ENCODE measurements around the gene ZNF263. TPM values are rescaled to one million over a fixed set of nuclear protein-coding genes. Genes with fewer than 3 reads are reported as not detected.
A peak's percentile ranks its signal among the peaks of the same experiment; 100 is the strongest.

ZNF263 gene
- total RNA-seq, 2 experiments from 2014 or later, result 27.6 to 65.9 TPM

DNA sequence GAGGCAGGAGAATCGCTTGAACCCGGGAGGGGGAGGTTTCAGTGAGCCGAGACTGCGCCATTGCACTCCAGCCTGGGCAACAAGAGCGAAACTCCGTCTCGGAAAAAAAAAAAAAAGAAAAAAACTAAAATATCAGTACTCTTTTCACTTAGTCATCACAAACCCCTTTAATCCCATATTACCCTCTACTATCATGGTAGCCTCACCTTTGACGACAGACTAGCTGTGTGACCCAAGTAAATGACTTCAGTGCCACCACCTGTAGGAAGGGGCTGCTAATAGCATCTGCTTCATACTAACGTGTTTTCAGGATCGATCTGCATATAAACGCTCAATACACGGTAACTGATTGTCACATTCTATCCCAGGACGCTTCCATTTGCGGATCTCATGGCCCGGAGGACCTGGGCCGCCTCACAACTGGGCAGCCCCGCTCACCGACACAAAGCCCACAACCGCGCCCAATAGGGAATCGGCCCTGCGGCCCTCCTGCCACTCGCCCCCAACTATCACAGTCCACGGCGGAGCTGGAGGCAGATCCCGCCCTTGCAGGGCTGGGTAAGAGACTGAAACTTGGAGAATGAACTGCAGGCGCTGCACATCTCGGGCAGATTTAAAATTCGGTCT, 1.1 kb upstream of the ZNF263 start:
- peak overlapping the region; percentile 98 for H3K4me2 ChIP-seq (ENCODE audit: low read length)
- intact Hi-C loops (cut with micrococcal nuclease; ENCODE audit: unreplicated experiment), result loop anchor here (1.0 to 5.0 kb wide), 4 partner anchors 17 to 175 kb away; no protein-coding TSS in a partner anchor
- H3K79me2 ChIP-seq (ENCODE audit: insufficient read depth, low read depth, low read length), result peaks cover 39% of the 10 kb centered on the region
- peaks cover 29% of the 10 kb centered on the region for H3K4me1 ChIP-seq (ENCODE audit: insufficient read depth, low read length, poor library complexity, severe bottlenecking)
- H3K36me3 ChIP-seq (ENCODE audit: insufficient read depth, low read length), result peaks cover 24% of the 10 kb centered on the region
- ChIA-PET POLR2A (interaction anchor here (0.6 to 2.0 kb wide), 3 partner anchors 38 to 206 kb away, joined by 3 to 5 read pairs (median 3); partner anchors contain the start of gene ZNF174), CTCF (ENCODE audit: unreplicated experiment) (no interaction called here)
- peak overlapping the region; percentile 85 for H2AFZ ChIP-seq (ENCODE audit: low read length)
- no peak for TF ChIP-seq EZH2phosphoT487 (IDR thresholded peaks at IDR 0.05; ENCODE audit: borderline replicate concordance, low read depth, low read length)
- TF ChIP-seq, protein P1, sequence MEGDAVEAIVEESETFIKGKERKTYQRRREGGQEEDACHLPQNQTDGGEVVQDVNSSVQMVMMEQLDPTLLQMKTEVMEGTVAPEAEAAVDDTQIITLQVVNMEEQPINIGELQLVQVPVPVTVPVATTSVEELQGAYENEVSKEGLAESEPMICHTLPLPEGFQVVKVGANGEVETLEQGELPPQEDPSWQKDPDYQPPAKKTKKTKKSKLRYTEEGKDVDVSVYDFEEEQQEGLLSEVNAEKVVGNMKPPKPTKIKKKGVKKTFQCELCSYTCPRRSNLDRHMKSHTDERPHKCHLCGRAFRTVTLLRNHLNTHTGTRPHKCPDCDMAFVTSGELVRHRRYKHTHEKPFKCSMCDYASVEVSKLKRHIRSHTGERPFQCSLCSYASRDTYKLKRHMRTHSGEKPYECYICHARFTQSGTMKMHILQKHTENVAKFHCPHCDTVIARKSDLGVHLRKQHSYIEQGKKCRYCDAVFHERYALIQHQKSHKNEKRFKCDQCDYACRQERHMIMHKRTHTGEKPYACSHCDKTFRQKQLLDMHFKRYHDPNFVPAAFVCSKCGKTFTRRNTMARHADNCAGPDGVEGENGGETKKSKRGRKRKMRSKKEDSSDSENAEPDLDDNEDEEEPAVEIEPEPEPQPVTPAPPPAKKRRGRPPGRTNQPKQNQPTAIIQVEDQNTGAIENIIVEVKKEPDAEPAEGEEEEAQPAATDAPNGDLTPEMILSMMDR (conservative IDR thresholded peaks at IDR 0.05; ENCODE audit: low read length), result 0 out of 2 replicates have a peak, but pooled peaks have one; percentile 21
- H4K20me1 ChIP-seq (ENCODE audit: insufficient read depth, low read length), result 0 out of 2 replicates have a peak, but pooled peaks cover 8% of the 10 kb centered on the region
- no peaks in the 10 kb centered on the region for H3K9me3 ChIP-seq (ENCODE audit: low read length)
- H3K4me3 ChIP-seq (ENCODE audit: low read depth, low read length, poor library complexity, severe bottlenecking), result peak overlapping the region; percentile 99
- BruUV-seq (replicated peaks), result no TSS peak
- no peaks in the 10 kb centered on the region for H3K9me2 ChIP-seq (ENCODE audit: insufficient read depth, low read length)
- no peak for DNase-seq (ENCODE audit: low spot score)
- H3K27ac ChIP-seq (ENCODE audit: low read depth, low read length, poor library complexity, severe bottlenecking), result peak overlapping the region; percentile 86

DNA sequence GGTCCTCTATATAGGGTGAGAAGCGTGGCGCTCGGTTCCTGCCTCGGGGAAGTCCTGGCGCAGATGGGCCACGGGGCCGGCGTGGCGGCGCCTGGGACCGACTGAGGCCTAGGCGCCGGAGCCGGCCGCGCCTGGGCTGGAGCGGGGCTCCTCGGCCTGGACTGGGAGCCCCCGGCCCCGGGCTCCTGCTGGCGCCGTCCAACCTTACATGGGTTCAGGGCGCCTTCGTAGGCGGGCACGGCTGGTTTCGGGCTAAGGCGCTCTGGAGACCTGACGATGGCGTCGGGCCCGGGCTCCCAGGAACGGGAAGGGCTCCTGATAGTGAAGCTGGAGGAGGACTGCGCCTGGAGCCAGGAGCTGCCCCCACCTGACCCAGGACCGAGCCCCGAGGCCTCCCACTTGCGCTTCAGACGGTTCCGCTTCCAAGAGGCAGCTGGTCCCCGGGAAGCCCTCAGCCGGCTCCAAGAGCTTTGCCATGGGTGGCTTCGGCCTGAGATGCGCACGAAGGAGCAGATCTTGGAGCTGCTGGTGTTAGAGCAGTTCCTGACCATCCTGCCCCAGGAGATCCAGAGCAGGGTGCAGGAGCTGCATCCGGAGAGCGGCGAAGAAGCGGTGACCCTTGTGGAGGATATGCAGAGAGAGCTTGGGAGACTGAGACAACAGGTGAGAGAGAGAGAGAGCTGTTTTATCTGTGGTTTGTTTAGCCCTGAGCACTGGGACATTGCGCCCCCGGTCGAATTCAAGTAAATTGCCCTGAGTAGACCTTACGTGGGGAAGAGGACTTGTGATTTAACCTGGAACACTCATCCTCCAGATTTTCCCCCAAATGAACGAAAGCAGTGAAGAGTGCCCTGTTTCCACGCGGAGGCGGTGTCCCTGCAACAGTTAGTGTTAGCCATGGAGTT, 504 bp downstream of the ZNF263 start:
- Histone ChIP-seq H3K4me1 (ENCODE audit: insufficient read depth, low read length, poor library complexity, severe bottlenecking) (peaks cover 29% of the 10 kb centered on the region), H3K9me3 (ENCODE audit: low read length) (no peaks in the 10 kb centered on the region), H3K4me2 (ENCODE audit: low read length) (peak overlapping the region; percentile 98), H3K27ac (ENCODE audit: low read depth, low read length, poor library complexity, severe bottlenecking) (peak overlapping the region; percentile 86), H3K79me2 (ENCODE audit: insufficient read depth, low read depth, low read length) (peaks cover 49% of the 10 kb centered on the region), H3K9me2 (ENCODE audit: insufficient read depth, low read length) (no peaks in the 10 kb centered on the region), H2AFZ (ENCODE audit: low read length) (peak overlapping the region; percentile 85; the same call in 1 of the 2 replicates), H3K36me3 (ENCODE audit: insufficient read depth, low read length) (peaks cover 39% of the 10 kb centered on the region), H3K4me3 (ENCODE audit: low read depth, low read length, poor library complexity, severe bottlenecking) (peak overlapping the region; percentile 99), H4K20me1 (ENCODE audit: insufficient read depth, low read length) (0 out of 2 replicates have a peak, but pooled peaks cover 8% of the 10 kb centered on the region)
- ChIA-PET CTCF (ENCODE audit: unreplicated experiment) (interaction anchor here (0.6 to 0.8 kb wide), 3 partner anchors 18 to 35 kb away, joined by 3 read pairs; no protein-coding TSS in a partner anchor), POLR2A (interaction anchor here (0.5 to 2.0 kb wide), 4 partner anchors 10 to 118 kb away, joined by 3 to 5 read pairs (median 3); partner anchors contain the start of gene ZNF174)
- intact Hi-C loops (cut with micrococcal nuclease; ENCODE audit: unreplicated experiment), result loop anchor here (1.0 to 5.0 kb wide), 5 partner anchors 19 to 174 kb away; partner anchors contain the start of gene ZNF200
- BruUV-seq (replicated peaks), result TSS peak; percentile 59
- DNase-seq (ENCODE audit: low spot score), result no peak
- TF ChIP-seq, protein P1 (conservative IDR thresholded peaks at IDR 0.05; ENCODE audit: low read length), result no peak
- no peak for TF ChIP-seq EZH2phosphoT487 (IDR thresholded peaks at IDR 0.05; ENCODE audit: borderline replicate concordance, low read depth, low read length)

All from OCI-LY7 (cell line).